DMS 273 (cell line): ENCODE data around the gene SHKBP1.
A peak's percentile ranks its signal among the peaks of the same experiment; 100 is the strongest.
"Not testable (repeated sequence)": the region's sequence is repeated elsewhere in the genome, so short reads cannot be mapped to it uniquely, and the experiment has no call there.

Source experiments
- DNase-seq: peaks from one replicate; lab custom pipeline; 2025; ENCODE audit not compliant: unreplicated experiment; lab: John Stamatoyannopoulos, UW

The SHKBP1 gene

GRCh38 chr19:40555978-40556689 lies 20.5 kb upstream of the SHKBP1 start:
- no peak for DNase-seq

- no peak for DNase-seq
Measured at GRCh38 chr19:40556953-40557530, 19.6 kb upstream of the SHKBP1 start.

- DNase-seq, result no peak
Measured at GRCh38 chr19:40559394-40559793, 17.3 kb upstream of the SHKBP1 start.

GRCh38 chr19:40560092-40560507 lies 16.6 kb upstream of the SHKBP1 start:
- peak; percentile 91 for DNase-seq

GRCh38 chr19:40561947-40562346 lies 14.7 kb upstream of the SHKBP1 start:
- DNase-seq, result peak; percentile 51

GRCh38 chr19:40564535-40564934 lies 12.1 kb upstream of the SHKBP1 start:
- not testable (repeated sequence) for DNase-seq

- DNase-seq, result no peak
Measured at GRCh38 chr19:40565355-40565754, 11.3 kb upstream of the SHKBP1 start.

- peak; percentile 61 for DNase-seq
Measured at GRCh38 chr19:40565910-40566495, 10.7 kb upstream of the SHKBP1 start.

GRCh38 chr19:40567040-40567749 lies 9.5 kb upstream of the SHKBP1 start:
- no peak for DNase-seq

GRCh38 chr19:40567750-40568494 lies 8.8 kb upstream of the SHKBP1 start:
- no peak for DNase-seq

GRCh38 chr19:40570313-40571004 lies 6.2 kb upstream of the SHKBP1 start:
- peak; percentile 100 for DNase-seq

- DNase-seq, result no peak
Measured at GRCh38 chr19:40571005-40571318, 5.7 kb upstream of the SHKBP1 start.

GRCh38 chr19:40571831-40572495 lies 4.7 kb upstream of the SHKBP1 start:
- DNase-seq, result no peak

GRCh38 chr19:40575326-40575725 lies 1.3 kb upstream of the SHKBP1 start:
- no peak for DNase-seq

- DNase-seq, result peak; percentile 51
Measured at GRCh38 chr19:40576151-40576584, 505 bp upstream of the SHKBP1 start.

GRCh38 chr19:40578442-40578908 lies 1.8 kb downstream of the SHKBP1 start:
- peak; percentile 64 for DNase-seq

- DNase-seq, result no peak
Measured at GRCh38 chr19:40580619-40581018, 3.9 kb downstream of the SHKBP1 start.

- DNase-seq, result no peak
Measured at GRCh38 chr19:40581531-40581930, 4.9 kb downstream of the SHKBP1 start.

GRCh38 chr19:40582467-40582866 lies 5.8 kb downstream of the SHKBP1 start:
- no peak for DNase-seq

- DNase-seq, result no peak
Measured at GRCh38 chr19:40583283-40583682, 6.6 kb downstream of the SHKBP1 start.
